ENCODE data around the gene BEST1. TPM values are rescaled to one million over a fixed set of nuclear protein-coding genes. Genes with fewer than 3 reads are reported as not detected.

BEST1 gene
- total RNA-seq, 1 donor from 2014 or later: 1.1 TPM

DNA sequence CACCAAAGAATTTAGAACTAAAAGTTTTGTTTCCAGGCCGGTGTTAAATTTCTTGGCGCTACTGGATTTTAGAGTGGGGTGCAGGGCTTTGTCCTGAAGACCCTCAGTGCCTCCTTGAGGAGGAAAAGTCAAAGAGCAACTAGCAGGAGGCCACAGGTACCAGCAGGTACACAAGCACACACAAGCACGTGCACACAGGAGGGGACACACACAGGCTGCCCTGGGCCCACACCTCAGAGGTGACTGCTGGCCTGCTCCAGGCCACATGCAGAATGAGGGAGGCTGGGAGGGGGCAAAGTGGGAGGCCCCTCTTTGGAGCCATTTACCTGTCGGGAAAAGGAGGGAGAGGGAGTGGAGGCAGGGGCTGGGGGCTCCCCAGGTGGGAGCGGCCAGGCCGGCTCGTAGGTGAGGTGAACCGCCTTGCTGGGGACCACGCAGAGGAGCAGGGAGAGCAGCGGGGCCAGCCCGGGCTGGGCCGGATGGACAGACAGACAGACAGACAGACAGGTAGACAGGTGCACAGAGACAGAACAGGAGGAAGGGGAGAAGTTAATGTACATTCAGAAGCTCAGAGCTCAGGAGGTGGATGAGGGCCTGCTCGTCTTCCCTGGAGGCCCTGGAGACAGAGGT, 45.0 kb upstream of the BEST1 start:
- peaks cover 12% of the 10 kb centered on the region for H3K4me1 Mint-ChIP-seq
- no peak overlapping the region for H3K27ac Mint-ChIP-seq
- TF ChIP-seq, protein P1, sequence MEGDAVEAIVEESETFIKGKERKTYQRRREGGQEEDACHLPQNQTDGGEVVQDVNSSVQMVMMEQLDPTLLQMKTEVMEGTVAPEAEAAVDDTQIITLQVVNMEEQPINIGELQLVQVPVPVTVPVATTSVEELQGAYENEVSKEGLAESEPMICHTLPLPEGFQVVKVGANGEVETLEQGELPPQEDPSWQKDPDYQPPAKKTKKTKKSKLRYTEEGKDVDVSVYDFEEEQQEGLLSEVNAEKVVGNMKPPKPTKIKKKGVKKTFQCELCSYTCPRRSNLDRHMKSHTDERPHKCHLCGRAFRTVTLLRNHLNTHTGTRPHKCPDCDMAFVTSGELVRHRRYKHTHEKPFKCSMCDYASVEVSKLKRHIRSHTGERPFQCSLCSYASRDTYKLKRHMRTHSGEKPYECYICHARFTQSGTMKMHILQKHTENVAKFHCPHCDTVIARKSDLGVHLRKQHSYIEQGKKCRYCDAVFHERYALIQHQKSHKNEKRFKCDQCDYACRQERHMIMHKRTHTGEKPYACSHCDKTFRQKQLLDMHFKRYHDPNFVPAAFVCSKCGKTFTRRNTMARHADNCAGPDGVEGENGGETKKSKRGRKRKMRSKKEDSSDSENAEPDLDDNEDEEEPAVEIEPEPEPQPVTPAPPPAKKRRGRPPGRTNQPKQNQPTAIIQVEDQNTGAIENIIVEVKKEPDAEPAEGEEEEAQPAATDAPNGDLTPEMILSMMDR (IDR thresholded peaks at IDR 0.05; ENCODE audit: unreplicated experiment): no peak
- H3K36me3 Mint-ChIP-seq: no peaks in the 10 kb centered on the region
- H3K9me3 Mint-ChIP-seq: no peaks in the 10 kb centered on the region
- no peaks in the 10 kb centered on the region for H3K27me3 Mint-ChIP-seq (ENCODE audit: low read depth)
- H3K4me3 Mint-ChIP-seq: no peak overlapping the region
- DNase-seq (ENCODE audit: low spot score in 2 of 2, unreplicated experiment in 2 of 2): no peak

DNA sequence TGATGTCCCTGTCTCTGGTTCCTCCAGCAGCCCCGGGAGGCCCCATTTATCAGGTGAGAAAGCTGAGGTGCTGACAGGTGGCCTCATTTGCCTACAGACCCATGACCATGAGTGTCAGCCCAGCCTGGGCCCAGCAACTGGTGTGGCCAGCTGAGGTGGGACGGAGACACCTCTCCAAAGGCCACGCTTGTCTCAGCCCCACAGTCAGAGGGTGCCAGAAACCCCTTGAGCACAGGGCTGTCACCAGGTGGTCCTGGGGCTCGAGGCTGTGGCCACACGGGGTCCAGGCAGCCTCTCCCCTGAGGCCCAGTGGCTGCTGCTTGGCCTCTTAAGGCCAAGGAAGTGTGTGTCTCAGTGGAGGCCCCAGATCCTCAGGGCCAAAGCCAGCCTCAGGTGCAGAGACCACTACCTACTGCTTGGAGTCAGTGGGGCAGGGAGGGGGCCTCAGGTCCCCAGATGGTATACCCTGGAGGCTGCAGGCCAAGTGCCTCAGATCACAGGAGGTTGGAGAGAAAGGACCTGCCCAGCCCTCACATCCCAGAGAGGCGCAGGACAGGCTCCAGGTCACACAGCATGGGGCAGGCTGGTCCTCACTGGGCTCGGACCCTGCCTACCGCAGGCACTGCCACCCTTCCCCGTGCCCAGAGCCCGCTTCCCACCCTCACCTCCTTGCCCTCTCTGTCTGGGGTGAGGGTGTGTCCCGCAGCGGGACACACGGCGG, 44.2 kb upstream of the BEST1 start:
- Mint-ChIP-seq H3K4me1 (peaks cover 12% of the 10 kb centered on the region), H3K27me3 (ENCODE audit: low read depth) (no peaks in the 10 kb centered on the region), H3K4me3 (no peak overlapping the region), H3K36me3 (no peaks in the 10 kb centered on the region), H3K9me3 (no peaks in the 10 kb centered on the region), H3K27ac (no peak overlapping the region)
- no peak for DNase-seq (ENCODE audit: low spot score in 2 of 2, unreplicated experiment in 2 of 2)
- TF ChIP-seq, protein P1 (IDR thresholded peaks at IDR 0.05; ENCODE audit: unreplicated experiment): no peak

DNA sequence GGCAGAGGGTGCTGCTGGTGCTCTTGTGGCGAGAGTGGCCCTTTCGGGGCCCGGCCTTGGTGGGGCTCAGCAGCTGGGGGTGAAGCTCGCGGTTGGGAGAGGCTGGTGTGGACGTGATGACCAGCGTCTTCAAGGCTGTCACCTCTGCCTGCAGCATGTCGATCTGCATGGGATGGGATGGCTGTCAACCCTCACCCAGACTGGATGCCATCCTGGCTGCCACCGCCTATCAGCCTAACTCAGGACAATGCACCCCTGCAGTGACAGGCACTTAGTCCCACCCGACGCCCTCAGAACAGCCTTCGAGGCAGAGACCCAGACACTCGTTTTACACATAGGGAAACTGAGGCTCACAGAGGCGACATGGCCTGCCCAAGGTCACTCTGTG, 43.6 kb upstream of the BEST1 start:
- no peak overlapping the region for H3K4me3 Mint-ChIP-seq
- H3K36me3 Mint-ChIP-seq: no peaks in the 10 kb centered on the region
- H3K4me1 Mint-ChIP-seq: peaks cover 15% of the 10 kb centered on the region
- no peak overlapping the region for H3K27ac Mint-ChIP-seq
- no peaks in the 10 kb centered on the region for H3K9me3 Mint-ChIP-seq
- DNase-seq (ENCODE audit: low spot score in 2 of 2, unreplicated experiment in 2 of 2): no peak
- H3K27me3 Mint-ChIP-seq (ENCODE audit: low read depth): no peaks in the 10 kb centered on the region
- TF ChIP-seq, protein P1 (IDR thresholded peaks at IDR 0.05; ENCODE audit: unreplicated experiment): no peak

DNA sequence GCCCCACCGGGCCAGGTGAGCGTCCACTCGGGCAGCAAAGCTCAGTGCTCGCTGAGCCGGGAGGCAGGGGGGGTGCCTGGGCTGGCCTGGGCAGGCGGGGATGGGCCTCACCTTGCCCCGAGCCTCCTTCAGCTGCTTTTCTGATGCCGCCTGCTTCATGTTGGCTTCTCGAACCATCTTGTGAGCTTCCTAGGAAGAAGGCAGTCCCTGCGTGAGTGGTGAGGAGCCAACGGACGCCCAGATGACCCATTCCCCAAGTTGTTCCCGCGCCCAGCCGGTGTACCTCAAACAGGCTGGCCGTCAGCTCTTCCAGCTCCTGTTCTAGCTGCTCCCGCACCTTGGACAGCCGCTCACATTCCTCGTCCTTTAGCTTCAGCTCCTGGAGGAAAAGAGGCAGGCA, 42.9 kb upstream of the BEST1 start:
- Mint-ChIP-seq H3K4me3 (no peak overlapping the region), H3K27me3 (ENCODE audit: low read depth) (no peaks in the 10 kb centered on the region), H3K9me3 (no peaks in the 10 kb centered on the region), H3K36me3 (no peaks in the 10 kb centered on the region), H3K4me1 (peaks cover 18% of the 10 kb centered on the region), H3K27ac (no peak overlapping the region)
- DNase-seq (ENCODE audit: low spot score in 2 of 2, unreplicated experiment in 2 of 2): no peak
- TF ChIP-seq, protein P1 (IDR thresholded peaks at IDR 0.05; ENCODE audit: unreplicated experiment): no peak

DNA sequence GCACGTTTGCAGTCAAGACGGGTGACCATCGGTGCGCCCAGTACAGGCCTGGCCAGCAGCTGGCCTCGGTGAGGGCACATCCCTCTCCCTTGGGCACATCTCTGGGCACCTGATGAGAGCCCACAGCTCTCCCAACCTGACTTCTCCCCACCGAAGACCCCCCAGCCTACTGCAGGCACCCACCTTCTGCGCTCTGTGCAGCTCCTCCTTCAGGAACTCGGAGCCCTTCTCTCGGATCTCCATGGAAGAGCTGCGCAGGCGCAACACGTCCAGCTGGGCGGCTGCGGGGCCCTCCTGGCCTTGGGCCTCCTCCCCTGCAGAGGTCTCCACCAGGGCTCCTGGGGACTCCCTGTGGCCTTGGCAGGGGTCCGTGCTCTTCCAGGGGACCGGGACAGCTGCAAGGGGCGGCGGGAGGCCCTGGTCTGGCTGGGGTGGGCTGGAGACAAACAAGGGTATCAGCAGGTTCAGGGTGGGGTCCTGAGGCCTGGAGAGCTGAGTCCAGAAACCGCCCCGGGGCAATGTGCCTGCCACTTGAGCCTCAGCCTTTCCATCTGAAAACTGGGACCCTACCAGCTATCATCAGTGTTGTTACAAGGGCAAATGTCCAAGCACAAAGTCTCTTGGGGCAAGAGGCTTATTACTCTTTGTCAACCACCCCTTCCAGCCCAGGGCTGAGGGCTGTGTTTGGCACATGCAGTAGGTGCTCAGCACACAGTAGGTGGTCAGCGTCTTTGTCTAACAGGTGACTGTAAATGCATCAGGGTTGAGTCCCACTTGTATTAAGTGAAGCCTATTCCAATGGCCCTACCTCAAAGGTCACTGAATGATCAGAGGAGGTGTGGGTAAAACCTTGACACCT, 42.1 kb upstream of the BEST1 start:
- H3K27ac Mint-ChIP-seq: peak overlapping the region; percentile 64
- H3K4me3 Mint-ChIP-seq: no peak overlapping the region
- no peaks in the 10 kb centered on the region for H3K9me3 Mint-ChIP-seq
- TF ChIP-seq, protein P1 (IDR thresholded peaks at IDR 0.05; ENCODE audit: unreplicated experiment): no peak
- H3K4me1 Mint-ChIP-seq: peaks cover 18% of the 10 kb centered on the region
- no peaks in the 10 kb centered on the region for H3K36me3 Mint-ChIP-seq
- H3K27me3 Mint-ChIP-seq (ENCODE audit: low read depth): no peaks in the 10 kb centered on the region
- DNase-seq (ENCODE audit: low spot score in 2 of 2, unreplicated experiment in 2 of 2): no peak
